Femur (tissue), 1 donor: ENCODE results near the gene SF3B2.
A peak's percentile ranks its signal among the peaks of the same experiment; 100 is the strongest.
"Not testable (repeated sequence)": the region's sequence is repeated elsewhere in the genome, so short reads cannot be mapped to it uniquely, and the experiment has no call there.

Source experiments
- DNase-seq: peaks from one replicate; pipeline ENCODE4 v3.0.0-alpha.2; 2017

SF3B2 gene

GRCh38 chr11:66078949-66079348, 26.8 kb downstream of the SF3B2 start:
- DNase-seq = not testable (repeated sequence)

DNA sequence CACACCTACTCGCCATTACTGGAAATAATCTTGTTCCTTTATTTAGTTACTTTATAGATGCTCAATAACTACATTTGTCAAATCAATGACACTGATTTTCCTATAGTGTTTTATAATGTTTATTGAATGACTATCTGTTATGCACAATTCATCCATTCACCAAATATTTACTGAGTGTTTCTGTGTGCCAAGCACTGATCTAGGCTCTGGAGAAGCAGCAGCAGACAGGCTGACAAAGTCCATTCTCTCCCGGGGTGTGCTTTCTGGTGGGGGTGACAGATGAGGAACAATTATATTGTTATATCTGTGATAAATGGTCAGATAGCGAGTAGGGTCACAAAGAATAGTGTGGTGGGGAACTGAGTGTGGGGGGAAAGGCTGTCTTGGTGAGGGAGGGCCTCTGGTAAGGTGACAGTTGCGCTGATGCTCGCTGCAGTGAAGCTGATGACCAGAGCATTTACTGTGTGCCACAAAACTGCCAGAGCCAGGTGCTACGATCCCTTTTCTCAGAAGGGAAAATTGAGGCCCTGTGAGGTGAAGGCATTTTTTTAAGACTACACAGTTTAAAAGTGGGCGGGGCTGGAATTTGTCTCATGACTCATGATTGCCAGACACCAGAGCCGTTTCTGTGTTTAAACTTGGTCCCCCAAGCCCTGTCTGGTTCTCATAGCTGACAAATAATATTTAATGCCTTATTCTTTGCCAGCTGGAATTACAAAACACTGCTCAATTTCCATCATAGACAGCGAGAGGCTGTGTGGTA, 28.1 kb downstream of the SF3B2 start:
- DNase-seq = no peak

- peak; percentile 64 for DNase-seq
Measured at GRCh38 chr11:66081505-66081904, 29.3 kb downstream of the SF3B2 start.

DNA sequence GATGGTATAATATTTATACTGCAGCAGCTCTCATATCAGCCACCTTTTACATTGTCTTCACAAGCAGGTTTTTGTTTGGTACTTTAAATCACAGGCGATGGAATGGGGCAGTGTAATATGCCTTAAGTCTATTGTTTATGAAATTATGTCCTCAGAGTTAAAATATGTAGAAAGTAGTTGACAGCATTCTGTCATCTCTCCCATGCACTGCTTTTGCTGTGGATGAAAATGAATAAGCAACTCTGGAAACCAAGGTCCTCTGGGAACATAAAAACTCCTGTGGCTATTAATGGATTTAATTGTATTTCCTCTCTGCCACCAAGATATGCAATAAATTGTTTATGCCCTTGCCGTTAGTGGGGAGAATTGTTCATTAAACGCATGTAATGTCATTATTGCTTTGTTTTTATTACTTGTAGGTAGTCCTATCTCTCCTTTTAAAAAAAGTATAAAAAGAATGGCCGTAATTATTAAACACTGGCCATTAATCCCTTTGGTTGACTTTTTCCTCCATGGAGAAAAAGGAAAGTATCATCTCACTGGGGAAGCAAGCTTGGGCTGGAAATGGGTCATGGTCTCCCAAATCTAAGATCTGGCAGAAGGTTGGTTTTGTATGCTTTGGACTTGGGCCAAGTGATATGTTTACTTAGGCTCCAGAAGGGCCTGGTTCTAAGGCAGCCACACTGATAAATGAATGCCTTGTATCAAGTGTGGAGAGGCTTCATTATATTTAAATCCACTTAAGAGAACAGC, 31.0 kb downstream of the SF3B2 start:
- no peak for DNase-seq

DNA sequence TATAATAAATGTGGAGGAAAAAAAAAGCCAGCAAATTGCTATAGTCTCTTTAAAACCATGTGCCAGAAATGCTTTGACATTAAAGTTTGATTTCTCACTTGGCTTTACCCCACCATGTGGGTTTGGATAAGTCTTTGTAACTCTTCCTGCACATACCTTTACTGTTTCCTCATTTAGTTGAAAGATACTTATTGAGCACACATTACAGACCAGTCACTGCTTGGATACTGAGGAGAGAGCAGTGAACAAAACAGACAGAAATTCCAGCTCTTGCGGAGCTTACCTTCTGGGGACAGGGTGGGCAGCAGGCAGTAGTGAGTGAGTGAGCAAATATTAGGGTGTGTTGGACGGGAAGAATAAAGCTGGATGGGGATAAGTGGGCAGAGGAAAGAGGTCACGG, 31.6 kb downstream of the SF3B2 start:
- DNase-seq = no peak

DNA sequence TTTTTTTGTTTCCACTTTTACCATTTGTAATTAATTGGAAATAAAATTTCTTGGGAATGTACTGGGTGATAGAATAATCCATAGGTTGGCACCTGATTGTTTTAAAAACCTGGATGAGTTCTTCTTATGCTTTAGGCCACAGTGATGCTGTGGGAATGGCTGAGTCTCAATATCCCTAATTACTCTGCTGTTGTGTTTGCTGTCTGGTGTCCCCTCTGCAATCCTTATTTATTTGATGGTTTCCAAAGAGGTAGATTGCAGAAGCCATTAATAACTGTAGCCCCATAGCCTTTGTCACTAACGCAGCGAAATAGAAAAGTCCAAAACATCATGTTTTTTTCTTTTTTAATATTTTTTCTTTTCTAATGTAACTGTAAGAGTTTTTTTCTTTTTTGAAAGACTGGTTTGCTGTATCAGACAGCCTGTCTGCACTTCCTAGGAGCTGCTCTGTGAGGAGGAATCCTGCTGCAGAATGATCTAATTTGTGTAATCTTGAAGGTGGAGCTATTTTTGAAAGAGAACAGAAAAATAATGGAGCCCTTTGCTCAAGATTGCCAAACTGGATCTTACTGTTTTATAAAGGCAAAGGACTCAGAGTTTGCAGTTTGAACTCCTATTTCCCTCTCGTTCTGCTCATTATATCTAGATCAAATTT, 32.8 kb downstream of the SF3B2 start:
- DNase-seq = no peak

DNA sequence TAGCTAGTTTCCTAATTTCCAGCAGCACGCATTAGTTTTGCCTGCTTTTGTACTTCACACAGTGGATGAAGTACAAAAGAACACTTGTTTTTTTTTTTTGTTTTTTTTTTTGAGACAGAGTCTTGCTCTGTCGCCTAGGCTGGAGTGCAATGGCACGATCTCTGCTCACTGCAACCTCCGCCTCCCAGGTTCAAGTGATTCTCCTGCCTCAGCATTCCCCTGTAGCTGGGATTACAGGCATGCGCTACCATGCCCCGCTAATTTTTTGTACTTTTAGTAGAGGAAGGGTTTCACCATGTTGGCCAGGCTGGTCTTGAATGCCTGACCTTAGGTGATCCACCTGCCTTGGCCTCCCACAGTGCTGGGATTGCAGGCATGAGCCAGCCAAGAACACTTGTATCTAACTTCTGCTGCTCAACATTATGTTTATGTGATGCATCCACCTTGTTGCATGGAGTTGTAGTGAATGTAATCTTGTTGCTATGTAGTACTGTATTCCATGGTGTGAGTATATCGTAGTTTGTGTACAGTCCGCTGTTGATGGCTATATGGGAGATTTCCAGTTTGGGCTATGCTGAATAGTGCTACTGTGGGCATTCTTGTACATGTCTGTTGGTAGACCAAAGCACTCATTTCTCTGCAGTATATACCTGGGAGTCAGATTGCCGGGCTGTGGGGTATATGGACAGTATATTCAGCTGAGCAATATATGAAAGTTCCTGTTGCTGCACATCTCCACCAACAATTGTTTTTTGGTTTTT, 35.2 kb downstream of the SF3B2 start:
- DNase-seq = no peak

DNA sequence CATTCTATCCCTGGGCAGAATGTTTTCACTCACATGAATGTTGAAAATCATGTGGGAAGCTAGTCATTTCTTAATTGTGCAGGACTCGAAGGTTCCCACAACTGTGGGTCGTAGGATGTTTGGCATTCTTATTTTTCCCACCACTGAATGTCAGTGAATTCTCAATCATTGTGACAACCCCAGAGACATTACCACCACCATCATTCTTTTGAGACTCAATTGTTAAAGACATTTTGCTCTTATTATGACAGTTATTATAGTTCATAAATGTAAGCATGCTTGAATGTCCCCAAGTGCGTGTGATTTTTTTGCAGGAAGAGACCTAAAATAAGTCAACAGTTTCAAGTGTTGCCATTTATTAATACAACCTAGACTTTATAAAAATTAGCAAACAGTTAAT, 36.9 kb downstream of the SF3B2 start:
- no peak for DNase-seq

DNA sequence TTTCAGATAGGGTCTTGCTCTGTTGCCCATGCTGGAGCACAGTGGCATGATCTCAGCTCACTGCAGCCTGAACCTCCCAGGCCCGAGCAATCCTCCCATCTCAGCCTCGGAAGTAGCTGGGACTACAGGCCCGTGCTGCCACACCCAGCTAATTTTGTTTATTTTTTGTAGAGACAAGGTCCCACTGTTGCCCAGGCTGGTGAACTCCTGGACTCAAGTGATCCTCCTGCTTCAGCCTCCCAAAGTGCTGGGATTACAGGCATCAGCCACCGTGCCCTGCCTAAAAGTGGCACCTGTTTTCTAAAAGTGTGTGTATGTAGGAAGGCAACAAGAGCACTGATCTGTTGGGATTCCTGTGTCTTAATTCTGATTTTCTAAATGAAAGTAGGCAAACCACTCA, 38.1 kb downstream of the SF3B2 start:
- no peak for DNase-seq

DNA sequence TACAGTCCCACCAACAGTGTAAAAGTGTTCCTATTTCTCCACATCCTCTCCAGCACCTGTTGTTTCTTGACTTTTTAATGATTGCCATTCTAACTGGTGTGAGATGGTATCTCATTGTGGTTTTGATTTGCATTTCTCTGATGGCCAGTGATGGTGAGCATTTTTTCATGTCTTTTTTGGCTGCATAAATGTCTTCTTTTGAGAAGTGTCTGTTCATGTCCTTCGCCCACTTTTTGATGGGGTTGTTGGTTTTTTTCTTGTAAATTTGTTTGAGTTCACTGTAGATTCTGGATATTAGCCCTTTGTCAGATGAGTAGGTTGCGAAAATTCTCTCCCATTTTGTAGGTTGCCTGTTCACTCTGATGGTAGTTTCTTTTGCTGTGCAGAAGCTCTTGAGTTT, 40.0 kb downstream of the SF3B2 start:
- DNase-seq = not testable (repeated sequence)

GRCh38 chr11:66099746-66100145, 47.6 kb downstream of the SF3B2 start:
- DNase-seq = not testable (repeated sequence)

DNA sequence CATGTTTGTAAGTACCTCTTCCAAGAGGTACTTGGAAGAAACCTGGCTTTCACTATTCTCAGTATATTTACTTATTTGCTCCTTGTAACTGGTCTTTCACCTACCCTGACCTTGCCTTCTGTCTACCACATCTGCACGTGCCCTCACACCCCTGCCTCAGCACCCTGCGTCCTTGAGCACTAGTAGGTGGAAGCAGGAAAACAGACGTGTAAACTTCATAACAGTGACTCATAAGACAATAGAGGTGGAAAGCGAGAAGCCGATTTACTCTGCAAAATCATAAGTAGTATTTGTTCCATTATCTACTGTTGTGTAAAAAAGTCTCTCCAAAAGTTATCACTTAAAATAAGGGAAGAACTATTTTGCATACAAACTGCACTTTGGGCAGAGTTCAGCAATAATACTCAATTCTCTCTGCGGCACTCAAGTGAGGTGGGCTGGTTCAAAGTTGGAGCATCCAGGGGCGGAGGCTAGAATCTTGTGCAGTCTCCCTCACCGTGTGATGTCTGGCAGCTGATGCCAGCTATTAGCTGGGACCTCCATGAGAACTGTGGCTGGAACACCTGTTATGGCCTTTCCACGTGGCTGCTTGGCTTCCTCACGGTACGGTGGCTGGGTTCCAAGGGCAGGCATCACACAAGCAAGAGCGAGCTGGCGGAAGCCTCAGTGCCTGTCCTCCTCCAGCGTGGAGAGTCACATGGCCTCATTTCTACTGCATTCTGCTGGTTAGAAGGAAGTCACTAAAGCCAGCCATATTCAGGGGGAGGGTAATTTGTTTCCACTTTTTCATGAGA, 48.3 kb downstream of the SF3B2 start:
- DNase-seq = peak; percentile 64

DNA sequence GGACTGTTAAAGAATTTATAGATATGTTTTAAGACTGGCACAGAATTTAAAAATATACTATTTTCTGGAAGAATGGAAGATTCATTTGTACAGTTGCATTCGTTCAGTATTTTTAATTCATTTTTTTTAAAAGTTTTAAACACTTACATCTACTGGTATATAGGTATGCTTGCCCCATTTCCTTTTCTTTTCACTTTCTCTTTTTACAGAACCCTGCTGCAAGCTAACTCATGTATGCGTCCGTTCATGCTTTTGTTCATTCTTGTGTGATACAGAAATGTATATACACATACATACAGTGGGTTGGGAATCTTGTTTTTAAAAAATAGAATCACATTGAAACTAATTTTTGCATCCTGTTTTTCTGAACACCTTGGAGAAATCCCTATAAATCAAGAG, 48.9 kb downstream of the SF3B2 start:
- no peak for DNase-seq

- DNase-seq = no peak
Measured at GRCh38 chr11:66104057-66104638, 52.0 kb downstream of the SF3B2 start.

- no peak for DNase-seq
Measured at GRCh38 chr11:66106786-66107599, 54.8 kb downstream of the SF3B2 start.

DNA sequence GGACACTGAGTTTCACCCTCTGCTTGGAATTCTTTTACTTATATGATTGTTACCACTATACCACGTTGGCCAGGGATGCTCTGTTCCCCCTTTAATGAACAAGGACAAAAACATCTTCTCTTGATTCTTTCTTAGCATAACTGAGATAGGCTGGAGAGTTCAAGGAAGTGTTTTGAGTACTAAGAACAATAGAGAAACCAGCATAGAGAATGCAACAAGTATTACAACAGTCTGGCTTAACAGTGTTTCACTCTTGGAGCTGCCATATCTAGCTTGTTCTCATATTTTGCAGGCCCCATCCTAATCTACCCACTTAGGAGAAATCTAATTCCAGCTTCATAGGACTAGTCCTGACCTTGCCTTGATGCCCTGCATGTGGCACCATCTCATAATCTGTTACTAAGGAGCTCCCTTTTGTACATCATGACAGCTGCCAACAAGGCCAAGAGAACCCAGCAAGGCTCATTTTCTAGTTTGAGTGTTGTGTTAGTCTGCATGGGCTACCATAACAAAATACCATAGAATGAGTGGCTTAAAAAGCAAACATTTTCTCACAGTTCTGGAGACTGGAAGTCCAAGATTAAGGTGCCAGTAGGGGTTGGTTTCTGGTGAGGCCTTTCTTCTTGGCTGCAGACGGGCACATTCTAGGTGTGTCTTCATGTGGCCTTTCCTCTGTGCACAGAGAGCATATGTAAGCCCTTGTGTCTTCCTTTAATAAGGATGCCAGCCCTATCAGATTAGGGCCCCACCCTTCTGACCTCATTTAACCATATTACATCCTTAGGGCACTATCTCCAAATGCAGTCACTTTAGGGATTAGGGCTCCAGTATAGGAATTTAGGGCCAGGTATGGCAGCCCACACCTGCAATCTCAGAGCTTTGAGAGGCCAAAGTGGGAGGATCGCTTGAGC, 55.7 kb downstream of the SF3B2 start:
- DNase-seq = no peak

GRCh38 chr11:66109294-66109693, 57.1 kb downstream of the SF3B2 start:
- no peak for DNase-seq

- no peak for DNase-seq
Measured at GRCh38 chr11:66111158-66111557, 59.0 kb downstream of the SF3B2 start.

DNA sequence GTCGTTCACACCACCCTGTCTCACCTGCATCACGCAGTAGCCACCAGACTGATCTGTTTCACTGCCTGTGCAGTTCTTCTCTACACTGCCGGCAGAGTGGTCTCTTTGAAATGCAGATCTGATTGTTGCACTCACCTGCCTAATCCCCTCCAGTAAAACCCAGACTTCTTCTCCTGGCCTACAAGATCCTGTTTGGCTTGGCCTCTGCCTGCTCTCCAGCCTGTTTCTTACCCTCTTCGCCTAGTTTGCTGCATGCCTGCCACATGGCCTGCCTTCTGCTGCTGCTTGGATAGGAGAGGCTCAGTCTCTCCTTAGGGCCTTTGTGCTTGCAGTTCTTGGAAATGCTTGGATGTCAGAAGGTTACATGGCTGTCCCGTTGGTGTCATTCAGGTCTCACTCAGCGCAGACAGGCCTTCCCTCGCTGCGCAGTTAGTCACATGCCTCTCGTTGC, 59.9 kb downstream of the SF3B2 start:
- DNase-seq = no peak
